Caco-2 (cell line): ENCODE results near the gene NEUROD4. TPM values are rescaled to one million over a fixed set of nuclear protein-coding genes. Genes with fewer than 3 reads are reported as not detected.
A peak's percentile ranks its signal among the peaks of the same experiment; 100 is the strongest.

Experiments used
- BruUV-seq: library from RNA; stranded (reverse); fragments of 400-500 nt; replicated peaks from 2 replicates; lab custom pipeline; 2021; lab: Mats Ljungman, UMichigan
- CTCF ChIA-PET: fragments of 300-600 bp; sonication (Branson Sonifier 250); formaldehyde crosslinking; loops from one replicate; lab custom pipeline; 2022; ENCODE audit warnings: antibody characterized with exemption; lab: Charles Lee
- POLR2A ChIA-PET: fragments of 300-600 bp; sonication (Branson Sonifier 250); formaldehyde crosslinking; loops from one replicate; lab custom pipeline; 2022; ENCODE audit warnings: antibody characterized with exemption; lab: Charles Lee
- DNase-seq, 2 experiments: peaks; one replicate each; pipeline versions ENCODE4 v3.0.0 to v3.0.0-alpha.2; 2020 to 2022
- H3K27me3 ChIP-seq: replicated peaks from 2 replicates; pipeline ENCODE4 v1.6.0; 2011; ENCODE audit warnings: low read length; ENCODE audit not compliant: control insufficient read depth, insufficient read depth
- H3K36me3 ChIP-seq: 2 replicates; pipeline ENCODE4 v1.5.1; 2011; ENCODE audit warnings: low read length; ENCODE audit not compliant: control insufficient read depth, insufficient read depth
- H3K4me1 ChIP-seq: fragments of 250-450 bp; sonication (Bioruptor Pico); 2 replicates; pipeline ENCODE4 v1.5.1; 2020; ENCODE audit warnings: mild to moderate bottlenecking
- H3K4me3 ChIP-seq: 2 replicates; pipeline ENCODE4 v1.5.1; 2011; ENCODE audit warnings: low read depth, mild to moderate bottlenecking, control low read depth, low read length
- H3K9me3 ChIP-seq: fragments of 250-450 bp; sonication (Bioruptor Pico); 2 replicates; pipeline ENCODE4 v1.5.1; 2020; ENCODE audit warnings: mild to moderate bottlenecking, moderate library complexity
- H3K27ac Mint-ChIP-seq: one replicate; pipeline ENCODE4 v1.8.0; 2022; ENCODE audit warnings: mixed read lengths; ENCODE audit not compliant: unreplicated experiment
- H3K27me3 Mint-ChIP-seq: one replicate; pipeline ENCODE4 v1.8.0; 2022; ENCODE audit warnings: mixed read lengths; ENCODE audit not compliant: insufficient read depth, unreplicated experiment
- H3K36me3 Mint-ChIP-seq: one replicate; pipeline ENCODE4 v1.8.0; 2022; ENCODE audit warnings: mild to moderate bottlenecking, mixed read lengths; ENCODE audit not compliant: insufficient read depth, unreplicated experiment
- H3K4me1 Mint-ChIP-seq: one replicate; pipeline ENCODE4 v1.8.0; 2022; ENCODE audit warnings: low read depth, mixed read lengths; ENCODE audit not compliant: unreplicated experiment
- H3K4me3 Mint-ChIP-seq: one replicate; pipeline ENCODE4 v1.8.0; 2022; ENCODE audit warnings: mild to moderate bottlenecking, moderate library complexity, mixed read lengths; ENCODE audit not compliant: unreplicated experiment
- H3K9me3 Mint-ChIP-seq: one replicate; pipeline ENCODE4 v1.8.0; 2022; ENCODE audit warnings: mixed read lengths; ENCODE audit not compliant: unreplicated experiment
- intact Hi-C: fragments of 100-400 bp; cut with micrococcal nuclease; formaldehyde crosslinking; loops from one replicate; pipeline ENCODE4 v1.10.0; 2022; ENCODE audit not compliant: unreplicated experiment
- total RNA-seq: library from RNA; stranded (reverse); gene quantifications from 2 replicates; pipeline ENCODE4 v1.2.3, GENCODE V29; 2022
- TF ChIP-seq, protein P1 (sequence below), 2 experiments: fragments of 200-600 bp in 1 of 2; IDR thresholded peaks; 1 replicate in 1 of 2; 2 replicates in 1 of 2; pipeline versions ENCODE4 v1.5.1 to v1.8.0; 2011 to 2022; ENCODE audit warnings: antibody characterized with exemption in 1 of 2, control low read depth in 1 of 2, inconsistent platforms in 1 of 2, low read depth in 1 of 2, low read length in 1 of 2, mild to moderate bottlenecking in 1 of 2, moderate library complexity in 1 of 2; ENCODE audit not compliant: insufficient read depth in 1 of 2, severe bottlenecking in 1 of 2, unreplicated experiment in 1 of 2

Gene NEUROD4
- total RNA-seq, 1 experiment from 2014 or later = not detected

DNA sequence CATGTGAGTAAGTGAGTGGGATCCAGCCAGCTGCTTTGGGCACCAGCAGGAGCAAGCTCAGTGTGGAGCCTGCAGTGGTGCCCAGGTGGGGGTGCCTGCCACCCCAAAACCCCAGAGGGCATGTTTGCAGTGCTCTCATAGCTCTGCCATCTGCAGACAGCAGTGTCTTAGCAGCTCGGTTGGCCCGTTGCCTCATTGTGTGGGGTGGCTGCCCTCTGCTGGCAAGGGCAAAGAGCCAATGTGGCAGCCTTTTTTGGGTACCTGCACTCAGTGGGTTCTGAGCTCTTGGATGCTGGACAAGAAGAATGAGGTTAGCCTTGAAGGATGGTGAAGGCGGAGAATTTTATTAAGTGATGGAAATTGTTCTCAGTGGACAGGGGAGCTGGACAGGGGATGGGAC, 52.3 kb downstream of the NEUROD4 start:
- Histone ChIP-seq H3K27me3 (no peaks in the 10 kb centered on the region), H3K4me1 (no peaks in the 10 kb centered on the region), H3K9me3 (no peaks in the 10 kb centered on the region), H3K36me3 (no peaks in the 10 kb centered on the region), H3K4me3 (no peak overlapping the region)
- CTCF ChIA-PET = interaction anchor here (1.0 to 1.8 kb wide), 4 partner anchors 76 to 370 kb away, joined by 3 to 25 read pairs (median 7); no protein-coding TSS in a partner anchor
- no peak overlapping the region for H3K27ac Mint-ChIP-seq
- no peak overlapping the region for H3K4me3 Mint-ChIP-seq
- no peaks in the 10 kb centered on the region for H3K36me3 Mint-ChIP-seq
- POLR2A ChIA-PET = no interaction called here
- H3K9me3 Mint-ChIP-seq = no peaks in the 10 kb centered on the region
- intact Hi-C loops = loop anchor here (5.0 kb wide), 1 partner anchor 370 kb away; no protein-coding TSS in a partner anchor
- no TSS peak for BruUV-seq
- H3K27me3 Mint-ChIP-seq = peaks cover 8% of the 10 kb centered on the region
- TF ChIP-seq, protein P1, sequence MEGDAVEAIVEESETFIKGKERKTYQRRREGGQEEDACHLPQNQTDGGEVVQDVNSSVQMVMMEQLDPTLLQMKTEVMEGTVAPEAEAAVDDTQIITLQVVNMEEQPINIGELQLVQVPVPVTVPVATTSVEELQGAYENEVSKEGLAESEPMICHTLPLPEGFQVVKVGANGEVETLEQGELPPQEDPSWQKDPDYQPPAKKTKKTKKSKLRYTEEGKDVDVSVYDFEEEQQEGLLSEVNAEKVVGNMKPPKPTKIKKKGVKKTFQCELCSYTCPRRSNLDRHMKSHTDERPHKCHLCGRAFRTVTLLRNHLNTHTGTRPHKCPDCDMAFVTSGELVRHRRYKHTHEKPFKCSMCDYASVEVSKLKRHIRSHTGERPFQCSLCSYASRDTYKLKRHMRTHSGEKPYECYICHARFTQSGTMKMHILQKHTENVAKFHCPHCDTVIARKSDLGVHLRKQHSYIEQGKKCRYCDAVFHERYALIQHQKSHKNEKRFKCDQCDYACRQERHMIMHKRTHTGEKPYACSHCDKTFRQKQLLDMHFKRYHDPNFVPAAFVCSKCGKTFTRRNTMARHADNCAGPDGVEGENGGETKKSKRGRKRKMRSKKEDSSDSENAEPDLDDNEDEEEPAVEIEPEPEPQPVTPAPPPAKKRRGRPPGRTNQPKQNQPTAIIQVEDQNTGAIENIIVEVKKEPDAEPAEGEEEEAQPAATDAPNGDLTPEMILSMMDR (IDR thresholded peaks at IDR 0.05; ENCODE audit: insufficient read depth in 1 of 2, low read depth in 1 of 2, low read length in 1 of 2, severe bottlenecking in 1 of 2, unreplicated experiment in 1 of 2) = peak; percentile 31 to 55
- H3K4me1 Mint-ChIP-seq = no peaks in the 10 kb centered on the region
- DNase-seq = peak in 1 of 2 experiments; percentile 40

DNA sequence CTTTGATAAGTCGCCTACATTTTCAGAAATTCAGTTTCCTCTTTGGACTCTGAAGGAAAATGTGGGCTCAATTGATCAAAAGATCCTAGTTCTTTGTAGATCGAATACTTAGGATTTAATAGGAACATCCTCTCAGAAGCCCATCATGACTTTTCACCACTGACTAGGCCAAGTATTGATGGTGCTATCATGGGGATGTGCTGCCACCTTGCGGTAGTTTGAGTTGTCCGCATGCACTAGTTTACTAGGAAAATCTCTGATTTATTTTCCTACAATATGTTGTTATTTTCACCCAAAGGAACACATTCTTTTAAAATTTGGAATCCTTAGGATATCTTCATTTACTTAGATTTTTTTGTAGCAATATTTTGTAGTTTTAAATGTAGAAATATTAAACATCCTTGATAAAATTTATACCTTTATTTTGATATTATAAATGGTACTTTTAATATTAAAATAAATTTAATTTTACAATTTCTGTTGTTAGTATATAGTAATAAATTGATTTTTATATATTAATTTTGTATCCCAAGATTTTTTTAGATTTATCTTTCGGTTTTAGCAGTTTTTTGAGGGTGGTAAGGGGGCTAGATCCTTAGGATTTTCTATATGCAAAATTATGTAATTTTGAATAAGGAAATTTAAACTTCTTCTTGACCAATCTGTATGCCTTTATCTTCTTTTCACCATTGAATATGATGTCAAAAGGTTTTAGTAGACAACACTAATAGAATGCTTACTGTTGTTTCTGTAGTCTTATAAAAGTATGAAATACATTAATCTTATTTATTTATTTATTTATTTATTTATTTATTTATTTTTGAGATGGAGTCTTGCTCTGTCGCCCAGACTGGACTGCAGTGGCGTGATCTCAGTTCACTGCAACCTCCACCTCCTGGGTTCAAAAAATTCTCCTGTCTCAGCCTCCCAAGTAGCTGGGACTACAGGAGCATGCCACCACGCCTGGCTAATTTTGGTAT, 53.6 kb downstream of the NEUROD4 start:
- Mint-ChIP-seq H3K27me3 (peaks cover 10% of the 10 kb centered on the region), H3K36me3 (no peaks in the 10 kb centered on the region), H3K9me3 (no peaks in the 10 kb centered on the region), H3K27ac (no peak overlapping the region), H3K4me1 (no peaks in the 10 kb centered on the region), H3K4me3 (no peak overlapping the region)
- Histone ChIP-seq H3K4me3 (no peak overlapping the region), H3K27me3 (no peaks in the 10 kb centered on the region), H3K9me3 (no peaks in the 10 kb centered on the region), H3K36me3 (no peaks in the 10 kb centered on the region), H3K4me1 (no peaks in the 10 kb centered on the region)
- ChIA-PET POLR2A (no interaction called here), CTCF (interaction anchor here (0.9 to 1.8 kb wide), 2 partner anchors 80 kb away, joined by 5 to 25 read pairs; no protein-coding TSS in a partner anchor)
- no TSS peak for BruUV-seq
- intact Hi-C loops = loop anchor here (1.0 to 5.0 kb wide), 4 partner anchors 70 to 371 kb away; no protein-coding TSS in a partner anchor
- TF ChIP-seq, protein P1 (IDR thresholded peaks at IDR 0.05; ENCODE audit: insufficient read depth in 1 of 2, low read depth in 1 of 2, low read length in 1 of 2, severe bottlenecking in 1 of 2, unreplicated experiment in 1 of 2) = peak; percentile 68 to 75
- DNase-seq = peak; percentile 58 to 69

DNA sequence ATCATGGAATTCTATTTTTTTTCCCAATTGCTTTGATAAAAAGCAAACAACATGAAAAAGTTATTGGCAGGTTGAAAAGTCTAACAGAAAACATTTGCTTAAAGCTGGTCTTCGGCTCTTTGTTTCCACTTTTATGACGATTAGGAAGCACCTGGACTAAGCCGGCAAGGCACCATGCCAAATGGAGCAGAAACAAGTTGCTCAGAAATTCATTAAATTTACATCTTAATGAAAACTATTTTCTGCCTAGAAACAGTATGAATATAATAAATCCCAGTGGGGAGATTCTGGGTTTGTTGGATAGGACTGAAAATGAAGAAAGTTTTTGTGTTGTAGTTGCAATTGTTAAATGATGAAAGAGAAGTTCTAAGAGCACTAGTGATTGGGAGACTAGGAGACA, 55.0 kb downstream of the NEUROD4 start:
- no peaks in the 10 kb centered on the region for H3K4me1 Mint-ChIP-seq
- no peak overlapping the region for H3K4me3 ChIP-seq
- H3K27me3 Mint-ChIP-seq = peaks cover 11% of the 10 kb centered on the region
- no peaks in the 10 kb centered on the region for H3K27me3 ChIP-seq
- intact Hi-C loops = loop anchor here (5.0 kb wide), 1 partner anchor 373 kb away; no protein-coding TSS in a partner anchor
- BruUV-seq = no TSS peak
- ChIA-PET CTCF (no interaction called here), POLR2A (no interaction called here)
- peaks cover 5% of the 10 kb centered on the region for H3K9me3 Mint-ChIP-seq
- no peak overlapping the region for H3K27ac Mint-ChIP-seq
- TF ChIP-seq, protein P1 (IDR thresholded peaks at IDR 0.05; ENCODE audit: insufficient read depth in 1 of 2, low read depth in 1 of 2, low read length in 1 of 2, severe bottlenecking in 1 of 2, unreplicated experiment in 1 of 2) = no peak
- H3K36me3 ChIP-seq = no peaks in the 10 kb centered on the region
- H3K4me3 Mint-ChIP-seq = no peak overlapping the region
- no peaks in the 10 kb centered on the region for H3K9me3 ChIP-seq
- H3K36me3 Mint-ChIP-seq = no peaks in the 10 kb centered on the region
- DNase-seq = no peak
- H3K4me1 ChIP-seq = no peaks in the 10 kb centered on the region
